Subcutaneous adipose tissue (tissue), 4 donors: ENCODE measurements around the gene SLC29A1. TPM values are rescaled to one million over a fixed set of nuclear protein-coding genes. Genes with fewer than 3 reads are reported as not detected.

Experiments
- total RNA-seq, 4 donors: library from RNA; depleted of rRNA; stranded (reverse); fragments of >200 nt; gene quantifications; one replicate each; pipeline ENCODE4 v1.1.0, GENCODE V29; 2016
- TF ChIP-seq, protein P1 (sequence below): fragments of 450-650 bp; IDR thresholded peaks from one replicate; pipeline ENCODE4 v1.5.1; 2016; ENCODE audit warnings: low read depth, mild to moderate bottlenecking, control low read depth, antibody characterized with exemption, moderate library complexity

The SLC29A1 gene
- total RNA-seq, 4 donors from 2014 or later = 86.3 to 150 (median 113) TPM

DNA sequence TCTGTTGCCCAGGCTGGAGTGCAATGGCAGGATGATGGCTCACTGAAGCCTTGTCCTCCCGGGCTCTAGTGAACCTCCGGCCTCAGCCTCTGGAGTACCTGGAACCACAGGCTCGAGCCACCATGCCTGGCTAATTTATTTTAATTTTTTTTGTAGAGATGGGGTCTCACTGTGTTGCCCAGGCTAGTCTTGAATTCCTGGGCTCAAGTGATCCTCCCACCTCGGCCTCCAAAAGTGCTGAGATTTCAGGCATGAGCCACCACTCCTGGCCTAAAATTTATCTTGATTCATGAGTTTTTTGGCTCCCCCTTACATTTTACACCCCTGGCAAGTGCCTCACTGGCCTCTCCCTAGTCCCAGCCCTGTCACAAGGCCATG lies 2.5 kb upstream of the SLC29A1 start:
- TF ChIP-seq, protein P1, sequence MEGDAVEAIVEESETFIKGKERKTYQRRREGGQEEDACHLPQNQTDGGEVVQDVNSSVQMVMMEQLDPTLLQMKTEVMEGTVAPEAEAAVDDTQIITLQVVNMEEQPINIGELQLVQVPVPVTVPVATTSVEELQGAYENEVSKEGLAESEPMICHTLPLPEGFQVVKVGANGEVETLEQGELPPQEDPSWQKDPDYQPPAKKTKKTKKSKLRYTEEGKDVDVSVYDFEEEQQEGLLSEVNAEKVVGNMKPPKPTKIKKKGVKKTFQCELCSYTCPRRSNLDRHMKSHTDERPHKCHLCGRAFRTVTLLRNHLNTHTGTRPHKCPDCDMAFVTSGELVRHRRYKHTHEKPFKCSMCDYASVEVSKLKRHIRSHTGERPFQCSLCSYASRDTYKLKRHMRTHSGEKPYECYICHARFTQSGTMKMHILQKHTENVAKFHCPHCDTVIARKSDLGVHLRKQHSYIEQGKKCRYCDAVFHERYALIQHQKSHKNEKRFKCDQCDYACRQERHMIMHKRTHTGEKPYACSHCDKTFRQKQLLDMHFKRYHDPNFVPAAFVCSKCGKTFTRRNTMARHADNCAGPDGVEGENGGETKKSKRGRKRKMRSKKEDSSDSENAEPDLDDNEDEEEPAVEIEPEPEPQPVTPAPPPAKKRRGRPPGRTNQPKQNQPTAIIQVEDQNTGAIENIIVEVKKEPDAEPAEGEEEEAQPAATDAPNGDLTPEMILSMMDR = no peak

DNA sequence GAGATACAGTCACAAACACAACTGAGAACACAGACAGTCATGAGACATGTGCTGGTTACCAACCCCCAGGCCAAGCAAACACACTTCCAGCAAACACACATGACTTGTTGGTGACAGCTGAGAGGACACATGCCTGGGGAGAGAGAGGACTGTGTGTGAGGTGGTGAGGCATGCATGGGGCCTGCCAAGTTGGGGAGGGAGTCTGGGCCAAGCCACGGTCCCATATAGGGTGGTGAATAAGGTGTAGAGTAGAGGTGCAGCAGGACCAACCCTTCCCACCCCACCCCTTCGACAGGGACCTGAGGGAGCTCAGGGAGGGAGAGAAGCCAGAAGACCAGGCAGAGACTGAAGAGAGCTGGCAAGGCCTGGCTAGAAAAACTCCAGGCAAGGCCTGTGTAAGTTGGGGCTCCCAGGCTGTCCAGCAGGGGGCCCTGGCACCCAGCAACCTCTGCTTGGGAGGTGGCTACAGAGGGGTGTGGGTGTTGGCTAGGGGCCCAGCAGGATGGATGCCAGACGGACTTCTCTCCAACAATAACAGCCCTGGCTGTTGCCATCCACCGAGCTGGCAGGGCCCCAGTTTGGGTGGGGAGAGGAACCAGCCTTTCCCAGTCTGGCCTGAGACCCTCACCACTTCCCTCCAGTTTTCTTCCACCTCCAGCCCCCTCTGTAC lies 2.0 kb upstream of the SLC29A1 start:
- TF ChIP-seq, protein P1 = no peak

DNA sequence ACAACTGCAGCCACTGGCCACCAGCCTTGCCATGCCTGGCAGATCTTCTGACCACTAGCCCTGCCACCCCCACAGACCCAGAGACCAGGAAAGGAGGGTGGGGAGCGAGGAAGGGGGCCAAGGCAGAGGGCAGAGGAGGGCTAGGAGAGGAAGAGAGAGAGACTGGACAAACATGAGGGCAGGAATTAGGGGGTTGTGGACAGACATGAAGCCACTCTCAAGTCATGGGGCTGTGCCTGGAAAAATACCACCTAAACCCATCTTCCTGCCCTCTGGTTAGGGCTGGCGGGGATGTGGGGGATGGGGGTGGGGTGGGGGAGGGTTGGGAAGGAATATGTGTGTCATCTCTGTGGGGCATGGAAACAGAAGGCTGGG lies 1.4 kb upstream of the SLC29A1 start:
- TF ChIP-seq, protein P1 = no peak

DNA sequence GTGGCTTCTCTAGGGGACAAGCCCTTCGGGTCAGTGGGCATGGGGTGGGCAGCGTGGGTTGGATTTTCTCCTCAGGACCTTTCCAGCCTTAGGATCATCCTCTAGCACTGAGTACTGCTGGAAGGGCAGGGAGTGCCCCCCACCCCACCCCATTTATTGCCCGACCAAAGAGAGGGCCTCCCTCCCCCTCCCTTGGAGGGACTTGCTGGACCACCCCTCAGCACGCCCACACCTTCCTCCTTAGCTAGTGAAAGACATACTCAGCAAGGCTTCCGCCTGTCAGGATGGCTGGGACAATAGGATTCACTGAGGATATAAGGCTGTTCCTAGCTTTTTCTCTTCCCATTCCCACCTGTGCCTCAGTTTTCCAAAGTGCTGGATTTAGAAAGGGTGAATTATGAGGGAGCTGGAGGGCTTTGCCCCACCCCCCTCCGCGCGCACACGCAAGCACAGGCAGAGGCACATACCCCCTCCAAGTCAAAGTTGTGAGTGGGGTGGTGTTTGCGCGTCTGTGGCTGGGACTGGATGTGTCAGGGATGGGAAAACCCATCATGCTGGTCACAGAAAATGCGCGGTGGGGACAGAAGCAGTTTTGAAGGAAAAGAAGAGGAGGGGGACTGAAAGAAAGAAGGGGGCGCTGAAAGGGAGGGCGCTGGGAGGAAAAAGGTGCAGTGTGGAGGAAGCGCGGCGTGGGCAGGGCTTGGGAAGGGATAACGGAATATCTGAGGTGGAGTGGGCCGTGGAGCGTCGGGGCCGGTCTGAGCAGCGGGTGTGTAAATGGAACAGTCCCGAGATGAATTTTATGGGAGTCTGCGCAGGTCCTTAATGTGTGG lies 693 bp upstream of the SLC29A1 start:
- TF ChIP-seq, protein P1 = no peak

DNA sequence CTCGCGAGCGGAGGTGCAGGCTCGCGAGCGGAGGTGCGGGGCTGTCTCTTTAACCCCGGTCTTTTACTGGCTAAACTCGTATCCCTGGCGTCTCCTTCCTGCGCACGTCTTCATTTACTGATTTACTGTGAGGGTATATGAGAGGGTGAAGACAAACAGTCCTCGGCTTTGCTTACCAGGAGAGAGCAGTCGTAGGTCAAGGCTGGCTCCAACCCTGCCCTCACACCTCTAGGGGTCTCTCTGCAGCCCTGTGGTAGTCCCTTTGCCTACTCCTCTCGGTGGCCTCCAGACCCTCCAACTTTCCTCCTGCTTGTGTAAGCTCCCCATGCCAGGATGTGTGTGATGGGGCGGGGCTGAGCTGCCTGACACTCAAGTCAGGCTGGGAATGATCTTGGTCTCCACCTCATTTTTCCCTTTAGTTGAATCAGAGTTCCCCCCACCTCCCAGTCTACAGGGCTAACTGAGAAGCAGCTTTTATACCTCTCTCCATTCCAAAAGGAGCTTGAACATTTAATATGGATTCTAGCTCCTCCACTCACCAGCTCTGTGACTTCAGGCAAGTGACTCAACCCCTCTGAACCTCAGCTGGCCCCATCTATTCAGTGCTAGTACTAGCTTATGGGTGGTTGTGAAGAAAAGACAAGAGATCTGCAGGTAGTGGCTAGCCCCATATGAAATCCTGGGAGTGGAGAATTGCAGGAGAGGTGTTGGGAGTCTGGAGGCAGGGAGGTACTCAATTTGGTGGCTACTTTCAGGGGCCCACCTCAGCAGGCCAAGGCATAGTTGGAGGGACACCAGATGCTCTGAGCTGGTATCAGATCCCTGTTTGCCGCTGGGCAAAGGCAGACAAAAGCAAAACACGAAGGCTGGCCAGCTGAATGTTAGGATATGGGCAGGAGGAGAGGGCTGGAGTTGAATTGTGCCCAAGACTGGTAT lies 902 bp downstream of the SLC29A1 start:
- TF ChIP-seq, protein P1 = no peak

DNA sequence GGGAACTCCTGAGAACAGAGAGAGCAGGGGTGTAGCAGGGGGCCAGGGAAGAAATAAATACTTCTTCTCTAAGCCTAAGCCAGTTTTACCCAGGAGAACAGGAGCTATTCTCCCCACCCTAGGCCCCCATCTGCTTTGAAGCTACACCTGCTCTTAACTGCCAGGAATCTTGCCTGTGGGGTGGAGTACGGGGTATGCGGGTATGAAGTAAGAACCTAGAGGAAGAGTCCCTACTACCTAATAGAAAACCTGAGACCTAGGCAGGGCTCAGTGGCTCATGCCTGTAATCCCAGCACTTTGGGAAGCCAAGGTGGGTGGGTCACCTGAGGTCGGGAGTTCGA lies 1.5 kb downstream of the SLC29A1 start:
- TF ChIP-seq, protein P1 = no peak
